Measurements from ENCODE around the gene HELT. TPM values are rescaled to one million over a fixed set of nuclear protein-coding genes. Genes with fewer than 3 reads are reported as not detected.
A peak's percentile ranks its signal among the peaks of the same experiment; 100 is the strongest.

The HELT gene
- total RNA-seq, 1 experiment from 2014 or later, result not detected

DNA sequence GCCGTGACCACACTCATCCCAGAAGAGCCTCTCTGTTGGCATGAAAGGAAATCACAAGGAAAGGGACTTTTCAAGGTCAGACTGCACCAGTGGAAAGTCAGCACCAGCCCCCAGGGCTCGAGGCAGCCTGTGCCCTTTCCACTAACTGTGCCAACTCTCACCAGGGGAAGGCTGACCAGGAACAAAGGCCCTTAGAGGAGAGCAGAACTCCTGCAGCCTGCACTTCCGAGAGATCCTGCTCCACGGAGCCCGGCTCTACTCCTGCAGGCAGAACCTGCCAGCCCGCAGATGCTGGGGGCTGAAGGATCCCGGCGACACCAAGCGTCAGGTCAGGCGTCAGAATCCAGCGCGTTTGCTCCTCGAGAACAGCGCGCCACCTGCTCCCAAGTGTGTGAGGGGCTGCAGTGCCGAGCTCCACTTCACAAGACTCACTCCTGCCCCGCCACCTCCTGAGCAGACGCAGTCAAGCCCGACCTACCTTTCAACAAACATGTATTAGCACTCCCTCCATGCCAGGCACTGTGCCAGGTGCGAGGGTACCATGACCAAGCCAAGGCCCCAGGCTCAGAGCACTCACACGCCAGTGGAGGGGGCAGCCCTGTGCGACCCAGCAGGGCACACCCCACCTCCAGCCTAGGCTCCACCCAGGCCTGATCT, 13.6 kb upstream of the HELT start:
- peak overlapping the region; percentile 62 for H3K4me3 ChIP-seq (ENCODE audit: low read length)
- peaks cover 2% of the 10 kb centered on the region; the same call in 1 of the 2 replicates for H3K4me1 ChIP-seq (ENCODE audit: insufficient read depth, low read length)
- no peaks in the 10 kb centered on the region for H3K9me2 ChIP-seq (replicated peaks; ENCODE audit: low read length)
- POLR2A ChIA-PET (ENCODE audit: unreplicated experiment), result no interaction called here
- no peak for DNase-seq
- no peak overlapping the region for H3K9ac ChIP-seq (ENCODE audit: low read length)
- H2AFZ ChIP-seq (ENCODE audit: low read length), result peak overlapping the region; percentile 92
- H3K4me2 ChIP-seq (ENCODE audit: low read length), result peak overlapping the region; percentile 91
- peaks cover 16% of the 10 kb centered on the region for H3K27me3 ChIP-seq (ENCODE audit: low read length)
- H3K9me3 ChIP-seq (ENCODE audit: low read length), result no peaks in the 10 kb centered on the region
- intact Hi-C loops (cut with micrococcal nuclease), result loop anchor here (1.0 to 5.0 kb wide), 3 partner anchors 92 to 257 kb away; no protein-coding TSS in a partner anchor
- ATAC-seq, result peak; percentile 41
- TF ChIP-seq, protein P1, sequence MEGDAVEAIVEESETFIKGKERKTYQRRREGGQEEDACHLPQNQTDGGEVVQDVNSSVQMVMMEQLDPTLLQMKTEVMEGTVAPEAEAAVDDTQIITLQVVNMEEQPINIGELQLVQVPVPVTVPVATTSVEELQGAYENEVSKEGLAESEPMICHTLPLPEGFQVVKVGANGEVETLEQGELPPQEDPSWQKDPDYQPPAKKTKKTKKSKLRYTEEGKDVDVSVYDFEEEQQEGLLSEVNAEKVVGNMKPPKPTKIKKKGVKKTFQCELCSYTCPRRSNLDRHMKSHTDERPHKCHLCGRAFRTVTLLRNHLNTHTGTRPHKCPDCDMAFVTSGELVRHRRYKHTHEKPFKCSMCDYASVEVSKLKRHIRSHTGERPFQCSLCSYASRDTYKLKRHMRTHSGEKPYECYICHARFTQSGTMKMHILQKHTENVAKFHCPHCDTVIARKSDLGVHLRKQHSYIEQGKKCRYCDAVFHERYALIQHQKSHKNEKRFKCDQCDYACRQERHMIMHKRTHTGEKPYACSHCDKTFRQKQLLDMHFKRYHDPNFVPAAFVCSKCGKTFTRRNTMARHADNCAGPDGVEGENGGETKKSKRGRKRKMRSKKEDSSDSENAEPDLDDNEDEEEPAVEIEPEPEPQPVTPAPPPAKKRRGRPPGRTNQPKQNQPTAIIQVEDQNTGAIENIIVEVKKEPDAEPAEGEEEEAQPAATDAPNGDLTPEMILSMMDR (conservative IDR thresholded peaks at IDR 0.05; ENCODE audit: low read depth, low read length), result no peak
- TF ChIP-seq EZH2 (IDR thresholded peaks at IDR 0.05; ENCODE audit: low read length, unreplicated experiment), result no peak
- TF ChIP-seq EZH2phosphoT487 (IDR thresholded peaks at IDR 0.05; ENCODE audit: borderline replicate concordance, low read length), result no peak
- no peaks in the 10 kb centered on the region for H4K20me1 ChIP-seq (ENCODE audit: low read length)
- CTCF ChIA-PET, result interaction anchor here (1.0 kb wide), 1 partner anchor 130 kb away, joined by 5 read pairs; no protein-coding TSS in a partner anchor
- H3K27ac ChIP-seq (ENCODE audit: low read length), result no peak overlapping the region
- BruUV-seq (replicated peaks), result no TSS peak
- no peaks in the 10 kb centered on the region for H3K36me3 ChIP-seq (ENCODE audit: low read depth, low read length)
- no peaks in the 10 kb centered on the region for H3K79me2 ChIP-seq (ENCODE audit: low read length)
- H3F3A ChIP-seq (ENCODE audit: low read length, unreplicated experiment), result no peaks in the 10 kb centered on the region

DNA sequence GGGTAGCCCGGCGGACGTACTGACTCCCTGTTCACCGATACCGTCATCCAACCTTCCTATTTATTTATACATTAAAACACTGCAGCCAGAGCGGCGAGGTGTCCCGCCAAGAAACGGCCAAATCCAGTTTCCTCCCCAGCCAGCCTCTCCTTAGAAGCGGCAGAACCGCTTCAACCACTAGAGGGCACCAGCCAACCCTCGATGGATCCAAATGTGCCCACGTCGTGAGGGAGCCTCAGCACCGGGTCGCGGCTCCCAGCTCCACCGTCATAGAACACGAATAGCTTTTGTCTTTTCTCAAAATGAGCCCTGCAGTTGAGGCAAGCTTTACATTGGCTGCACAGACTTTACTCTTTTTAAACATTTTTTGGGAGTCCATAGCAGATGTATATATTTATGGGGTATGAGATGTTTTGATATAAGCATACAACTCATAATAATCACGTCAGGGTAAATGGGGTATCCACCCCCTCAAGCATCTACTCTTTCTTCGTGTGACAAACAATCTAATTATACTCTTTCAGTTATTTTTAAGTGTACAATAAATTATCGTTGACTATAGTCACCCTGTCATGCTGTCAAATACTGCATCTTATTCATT, 13.0 kb upstream of the HELT start:
- Histone ChIP-seq H3K4me3 (ENCODE audit: low read length) (peak overlapping the region; percentile 62), H3K9me3 (ENCODE audit: low read length) (no peaks in the 10 kb centered on the region), H3F3A (ENCODE audit: low read length, unreplicated experiment) (no peaks in the 10 kb centered on the region), H3K9me2 (replicated peaks; ENCODE audit: low read length) (no peaks in the 10 kb centered on the region), H3K9ac (ENCODE audit: low read length) (no peak overlapping the region), H2AFZ (ENCODE audit: low read length) (peak overlapping the region; percentile 92), H3K79me2 (ENCODE audit: low read length) (no peaks in the 10 kb centered on the region), H3K4me1 (ENCODE audit: insufficient read depth, low read length) (peaks cover 2% of the 10 kb centered on the region; the same call in 1 of the 2 replicates), H4K20me1 (ENCODE audit: low read length) (no peaks in the 10 kb centered on the region), H3K36me3 (ENCODE audit: low read depth, low read length) (no peaks in the 10 kb centered on the region), H3K27ac (ENCODE audit: low read length) (no peak overlapping the region), H3K4me2 (ENCODE audit: low read length) (peak overlapping the region; percentile 91), H3K27me3 (ENCODE audit: low read length) (peaks cover 22% of the 10 kb centered on the region)
- BruUV-seq (replicated peaks), result no TSS peak
- TF ChIP-seq, protein P1 (conservative IDR thresholded peaks at IDR 0.05; ENCODE audit: low read depth, low read length), result peak; percentile 88
- TF ChIP-seq EZH2 (IDR thresholded peaks at IDR 0.05; ENCODE audit: low read length, unreplicated experiment), result no peak
- TF ChIP-seq EZH2phosphoT487 (IDR thresholded peaks at IDR 0.05; ENCODE audit: borderline replicate concordance, low read length), result no peak
- CTCF ChIA-PET, result interaction anchor here (0.7 to 1.0 kb wide), 2 partner anchors 129 to 301 kb away, joined by 3 to 5 read pairs; no protein-coding TSS in a partner anchor
- POLR2A ChIA-PET (ENCODE audit: unreplicated experiment), result no interaction called here
- intact Hi-C loops (cut with micrococcal nuclease), result loop anchor here (1.0 to 5.0 kb wide), 3 partner anchors 91 to 258 kb away; no protein-coding TSS in a partner anchor
- DNase-seq (peak; percentile 87), ATAC-seq (peak; percentile 95)

DNA sequence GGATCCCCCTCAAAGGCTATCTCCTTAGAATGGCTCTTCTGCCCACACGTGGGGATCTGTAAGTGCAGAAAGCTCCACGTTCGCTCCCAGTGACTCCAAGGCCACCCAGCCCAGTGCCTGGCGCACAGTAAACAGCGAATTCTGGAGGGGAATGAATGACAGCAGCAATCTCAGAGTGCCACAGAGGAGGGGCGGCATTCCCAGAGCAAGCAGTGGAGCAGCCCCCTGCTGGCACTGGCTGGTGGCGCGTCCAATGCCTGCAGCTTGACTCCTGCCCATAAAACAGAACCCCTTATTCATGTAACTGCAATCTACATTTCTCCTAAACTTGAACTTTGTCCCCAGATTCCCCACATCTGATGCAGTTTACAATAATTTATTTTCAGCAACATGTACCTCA, 6.9 kb upstream of the HELT start:
- ChIA-PET POLR2A (ENCODE audit: unreplicated experiment) (no interaction called here), CTCF (no interaction called here)
- peak; percentile 25 for DNase-seq
- BruUV-seq (replicated peaks), result no TSS peak
- H3K79me2 ChIP-seq (ENCODE audit: low read length), result no peaks in the 10 kb centered on the region
- H3K36me3 ChIP-seq (ENCODE audit: low read depth, low read length), result no peaks in the 10 kb centered on the region
- TF ChIP-seq EZH2 (IDR thresholded peaks at IDR 0.05; ENCODE audit: low read length, unreplicated experiment) (no peak), EZH2phosphoT487 (IDR thresholded peaks at IDR 0.05; ENCODE audit: borderline replicate concordance, low read length) (no peak)
- TF ChIP-seq, protein P1 (conservative IDR thresholded peaks at IDR 0.05; ENCODE audit: low read depth, low read length), result peak; percentile 59
- H3K27me3 ChIP-seq (ENCODE audit: low read length), result peaks cover 66% of the 10 kb centered on the region
- no peaks in the 10 kb centered on the region for H3K4me1 ChIP-seq (ENCODE audit: insufficient read depth, low read length)
- no peaks in the 10 kb centered on the region for H4K20me1 ChIP-seq (ENCODE audit: low read length)
- H3K27ac ChIP-seq (ENCODE audit: low read length), result no peak overlapping the region
- H2AFZ ChIP-seq (ENCODE audit: low read length), result no peak overlapping the region
- no peak overlapping the region for H3K4me2 ChIP-seq (ENCODE audit: low read length)
- ATAC-seq, result peak; percentile 51; the same call in 1 of the 2 replicates
- H3K9ac ChIP-seq (ENCODE audit: low read length), result no peak overlapping the region
- H3K9me3 ChIP-seq (ENCODE audit: low read length), result no peaks in the 10 kb centered on the region
- no peak overlapping the region for H3K4me3 ChIP-seq (ENCODE audit: low read length)
- intact Hi-C loops (cut with micrococcal nuclease), result no loop called here
- H3K9me2 ChIP-seq (replicated peaks; ENCODE audit: low read length), result no peaks in the 10 kb centered on the region
- H3F3A ChIP-seq (ENCODE audit: low read length, unreplicated experiment), result no peaks in the 10 kb centered on the region
